Esophagus squamous epithelium (tissue), 4 donors: ENCODE measurements around the gene TAB3.

Source experiments
- CTCF ChIP-seq, 6 experiments: fragments of 450-650 bp in 4 of 6; fragments of 200-600 bp in 2 of 6; sonication (generic) in 2 of 6; IDR thresholded peaks; one replicate each; pipeline ENCODE4 v1.5.1; 2016 to 2019; ENCODE audit warnings: antibody characterized with exemption in 6 of 6, mild to moderate bottlenecking in 4 of 6, moderate library complexity in 4 of 6
- POLR2A ChIP-seq, 4 donors: fragments of 450-650 bp; IDR thresholded peaks; one replicate each; pipeline ENCODE4 v1.6.1; 2017; ENCODE audit warnings: antibody characterized with exemption in 4 of 4, mild to moderate bottlenecking in 4 of 4, moderate library complexity in 3 of 4

DNA sequence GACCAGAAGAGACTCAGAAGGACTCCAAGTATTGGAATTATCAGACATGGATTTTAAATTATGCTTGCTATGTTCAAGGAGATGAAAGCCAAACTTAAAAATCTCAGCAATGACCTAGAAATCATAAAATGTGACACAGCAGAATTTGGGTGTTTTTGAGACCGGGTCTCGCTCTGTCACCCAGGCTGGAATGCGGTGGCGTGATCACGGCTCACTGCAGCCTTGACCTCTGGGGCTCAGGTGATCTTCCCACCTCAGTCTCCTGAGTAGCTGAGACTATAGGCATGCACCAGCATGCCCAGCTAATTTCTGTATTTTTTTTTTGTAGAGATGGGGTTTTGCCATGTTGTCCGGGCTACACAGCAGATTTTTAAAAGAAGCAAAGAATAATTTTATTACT is 12.7 kb downstream of the TAB3 start:
- TF ChIP-seq CTCF (IDR thresholded peaks at IDR 0.05) (no peak), POLR2A (IDR thresholded peaks at IDR 0.05) (no peak)
